Breast epithelium (tissue), 3 donors: ENCODE measurements around the gene DGUOK.

Source experiments
- CTCF ChIP-seq, 3 donors: fragments of 450-650 bp; IDR thresholded peaks; one replicate each; pipeline ENCODE4 v1.5.1; 2016 to 2017; ENCODE audit warnings: antibody characterized with exemption in 3 of 3, mild to moderate bottlenecking in 3 of 3, moderate library complexity in 3 of 3
- POLR2AphosphoS5 ChIP-seq, 3 donors: sonication (generic); formaldehyde crosslinking; IDR thresholded peaks; one replicate each; pipeline ENCODE4 v1.6.1; 2017; ENCODE audit warnings: antibody characterized with exemption in 3 of 3

GRCh38 chr2:73999881-74000597 is 73.4 kb downstream of the DGUOK start:
- TF ChIP-seq CTCF (IDR thresholded peaks at IDR 0.05) (no peak), POLR2AphosphoS5 (IDR thresholded peaks at IDR 0.05) (no peak)
